Measurements from ENCODE around the gene PBXIP1. TPM values are rescaled to one million over a fixed set of nuclear protein-coding genes. Genes with fewer than 3 reads are reported as not detected.

The PBXIP1 gene
- total and polyA plus RNA-seq, 2 donors from 2014 or later = 83.9 to 115 TPM

DNA sequence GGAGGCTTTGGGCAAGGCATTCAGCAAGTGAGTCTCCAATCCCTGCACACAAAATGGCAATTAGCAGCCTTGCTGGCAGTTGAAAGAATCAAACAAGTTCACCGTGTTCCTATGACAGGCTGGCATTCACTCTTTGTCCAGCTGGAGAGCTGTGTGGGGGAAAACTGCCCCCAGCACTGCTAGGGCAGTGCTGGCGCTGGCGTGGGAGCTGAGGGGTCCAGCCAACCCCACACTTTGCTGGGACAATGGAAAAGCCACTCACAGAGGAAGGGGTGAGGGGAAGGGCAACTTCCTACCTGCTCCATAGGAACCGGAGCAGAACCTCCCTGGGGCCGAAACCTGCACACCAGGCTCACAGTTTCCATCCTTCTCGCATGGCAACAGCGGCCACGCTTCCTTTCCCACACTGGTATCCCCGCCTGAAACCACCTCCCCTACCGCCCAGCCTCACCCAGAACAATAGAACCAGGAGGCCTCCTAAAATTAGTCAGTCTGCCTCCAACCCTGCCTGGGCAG, 59.1 kb downstream of the PBXIP1 start:
- Histone ChIP-seq H3K4me1 (ENCODE audit: control insufficient read depth in 2 of 3, insufficient read depth in 2 of 3, low read depth in 1 of 3, low read length in 3 of 3) (no peaks in the 10 kb centered on the region), H3K9me3 (ENCODE audit: control insufficient read depth in 2 of 3, insufficient read depth in 1 of 3, low read length in 3 of 3) (no peaks in the 10 kb centered on the region), H3K36me3 (ENCODE audit: control insufficient read depth in 2 of 3, insufficient read depth in 3 of 3, low read length in 3 of 3) (no peaks in the 10 kb centered on the region), H3K27ac (ENCODE audit: low read depth in 2 of 2, low read length in 2 of 2) (no peak overlapping the region), H3K27me3 (ENCODE audit: control insufficient read depth, insufficient read depth, low read length) (no peaks in the 10 kb centered on the region), H3K4me3 (ENCODE audit: low read length in 3 of 3) (no peak overlapping the region), H3K9ac (ENCODE audit: low read length in 3 of 3) (no peak overlapping the region)
- DNase-seq (peak in 4 of 5 donors; percentile 26 to 52 (median 42)), FAIRE-seq (no peak)
- TF ChIP-seq, protein P1, sequence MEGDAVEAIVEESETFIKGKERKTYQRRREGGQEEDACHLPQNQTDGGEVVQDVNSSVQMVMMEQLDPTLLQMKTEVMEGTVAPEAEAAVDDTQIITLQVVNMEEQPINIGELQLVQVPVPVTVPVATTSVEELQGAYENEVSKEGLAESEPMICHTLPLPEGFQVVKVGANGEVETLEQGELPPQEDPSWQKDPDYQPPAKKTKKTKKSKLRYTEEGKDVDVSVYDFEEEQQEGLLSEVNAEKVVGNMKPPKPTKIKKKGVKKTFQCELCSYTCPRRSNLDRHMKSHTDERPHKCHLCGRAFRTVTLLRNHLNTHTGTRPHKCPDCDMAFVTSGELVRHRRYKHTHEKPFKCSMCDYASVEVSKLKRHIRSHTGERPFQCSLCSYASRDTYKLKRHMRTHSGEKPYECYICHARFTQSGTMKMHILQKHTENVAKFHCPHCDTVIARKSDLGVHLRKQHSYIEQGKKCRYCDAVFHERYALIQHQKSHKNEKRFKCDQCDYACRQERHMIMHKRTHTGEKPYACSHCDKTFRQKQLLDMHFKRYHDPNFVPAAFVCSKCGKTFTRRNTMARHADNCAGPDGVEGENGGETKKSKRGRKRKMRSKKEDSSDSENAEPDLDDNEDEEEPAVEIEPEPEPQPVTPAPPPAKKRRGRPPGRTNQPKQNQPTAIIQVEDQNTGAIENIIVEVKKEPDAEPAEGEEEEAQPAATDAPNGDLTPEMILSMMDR (IDR thresholded peaks at IDR 0.05; ENCODE audit: borderline replicate concordance, extremely low read depth, insufficient read depth) = no peak
- intact Hi-C loops (cut with DNase I) = no loop called here

DNA sequence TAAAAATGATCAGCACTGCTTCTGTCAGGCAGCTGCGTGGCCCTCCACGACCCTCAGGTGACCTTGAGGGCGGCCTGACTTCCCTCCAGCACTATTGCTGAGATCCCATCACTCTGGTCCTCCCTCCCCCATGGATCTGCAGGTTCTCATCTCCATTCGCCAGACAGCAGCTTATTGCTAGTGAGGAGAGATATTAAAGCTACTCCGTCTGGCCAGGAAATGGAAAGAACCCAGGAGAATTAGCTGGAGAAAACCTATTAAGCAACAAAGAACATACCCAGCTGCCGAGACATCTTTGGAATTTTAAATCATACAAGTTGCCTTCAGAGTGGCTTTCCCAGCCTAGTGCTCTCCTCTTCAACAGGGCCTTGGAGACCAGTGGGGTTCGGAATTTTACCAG, 60.1 kb downstream of the PBXIP1 start:
- Histone ChIP-seq H3K36me3 (ENCODE audit: control insufficient read depth in 2 of 3, insufficient read depth in 3 of 3, low read length in 3 of 3) (no peaks in the 10 kb centered on the region), H3K27ac (ENCODE audit: low read depth in 2 of 2, low read length in 2 of 2) (no peak overlapping the region), H3K9me3 (ENCODE audit: control insufficient read depth in 2 of 3, insufficient read depth in 1 of 3, low read length in 3 of 3) (no peaks in the 10 kb centered on the region), H3K4me1 (ENCODE audit: control insufficient read depth in 2 of 3, insufficient read depth in 2 of 3, low read depth in 1 of 3, low read length in 3 of 3) (no peaks in the 10 kb centered on the region), H3K4me3 (ENCODE audit: low read length in 3 of 3) (no peak overlapping the region), H3K9ac (ENCODE audit: low read length in 3 of 3) (no peak overlapping the region), H3K27me3 (ENCODE audit: control insufficient read depth, insufficient read depth, low read length) (no peaks in the 10 kb centered on the region)
- TF ChIP-seq, protein P1 (IDR thresholded peaks at IDR 0.05; ENCODE audit: borderline replicate concordance, extremely low read depth, insufficient read depth) = no peak
- intact Hi-C loops (cut with DNase I) = no loop called here
- DNase-seq (no peak), FAIRE-seq (no peak)

Small RNAs within 50 kb of the gene (microRNA-seq; reads per million reads assigned to microRNA genes)
- gene MIR4258 = not detected

Other genes with a start within 250 kb of the PBXIP1 start
- 5.6 TPM for gene KCNN3, start 85.8 kb downstream of the PBXIP1 start, total RNA-seq
- gene KCNN3, start 85.8 kb downstream of the PBXIP1 start, polyA plus RNA-seq (ENCODE audit: insufficient read depth, low read depth, low replicate concordance) = 2.6 TPM
- 42.0 TPM for gene PMVK, start 19.4 kb downstream of the PBXIP1 start, total RNA-seq
- 132 TPM for gene PMVK, start 19.4 kb downstream of the PBXIP1 start, polyA plus RNA-seq (ENCODE audit: insufficient read depth, low read depth, low replicate concordance)
- 32.8 TPM for gene PYGO2, start 5.7 kb upstream of the PBXIP1 start, total RNA-seq
- 26.9 TPM for gene PYGO2, start 5.7 kb upstream of the PBXIP1 start, polyA plus RNA-seq (ENCODE audit: insufficient read depth, low read depth, low replicate concordance)
- gene SHC1, start 14.6 kb upstream of the PBXIP1 start, total RNA-seq = 153 TPM
- 43.8 TPM for gene SHC1, start 14.6 kb upstream of the PBXIP1 start, polyA plus RNA-seq (ENCODE audit: insufficient read depth, low read depth, low replicate concordance)
- 23.1 TPM for gene CKS1B, start 18.6 kb upstream of the PBXIP1 start, total RNA-seq
- gene CKS1B, start 18.6 kb upstream of the PBXIP1 start, polyA plus RNA-seq (ENCODE audit: insufficient read depth, low read depth, low replicate concordance) = 43.1 TPM
- gene FLAD1, start 27.2 kb upstream of the PBXIP1 start, total RNA-seq = 34.1 TPM
- 37.9 TPM for gene FLAD1, start 27.2 kb upstream of the PBXIP1 start, polyA plus RNA-seq (ENCODE audit: insufficient read depth, low read depth, low replicate concordance)
- gene LENEP, start 37.5 kb upstream of the PBXIP1 start, total RNA-seq = not detected
- gene LENEP, start 37.5 kb upstream of the PBXIP1 start, polyA plus RNA-seq (ENCODE audit: insufficient read depth, low read depth, low replicate concordance) = not detected
- 68.7 TPM for gene ZBTB7B, start 46.7 kb upstream of the PBXIP1 start, total RNA-seq
- gene ZBTB7B, start 46.7 kb upstream of the PBXIP1 start, polyA plus RNA-seq (ENCODE audit: insufficient read depth, low read depth, low replicate concordance) = 20.1 TPM
- 1.4 TPM for gene DCST2, start 77.7 kb upstream of the PBXIP1 start, total RNA-seq
- gene DCST2, start 77.7 kb upstream of the PBXIP1 start, polyA plus RNA-seq (ENCODE audit: insufficient read depth, low read depth, low replicate concordance) = 0.43 TPM
- not detected for gene DCST1, start 77.7 kb upstream of the PBXIP1 start, total RNA-seq
- not detected for gene DCST1, start 77.7 kb upstream of the PBXIP1 start, polyA plus RNA-seq (ENCODE audit: insufficient read depth, low read depth, low replicate concordance)
- gene ADAM15, start 95.2 kb upstream of the PBXIP1 start, total RNA-seq = 152 TPM
- 68.4 TPM for gene ADAM15, start 95.2 kb upstream of the PBXIP1 start, polyA plus RNA-seq (ENCODE audit: insufficient read depth, low read depth, low replicate concordance)
- gene EFNA4, start 107.6 kb upstream of the PBXIP1 start, total RNA-seq = 7.6 TPM
- gene EFNA4, start 107.6 kb upstream of the PBXIP1 start, polyA plus RNA-seq (ENCODE audit: insufficient read depth, low read depth, low replicate concordance) = 11.8 TPM
- gene EFNA3, start 122.7 kb upstream of the PBXIP1 start, total RNA-seq = 1.7 TPM
- 1.2 TPM for gene EFNA3, start 122.7 kb upstream of the PBXIP1 start, polyA plus RNA-seq (ENCODE audit: insufficient read depth, low read depth, low replicate concordance)
- 133 TPM for gene EFNA1, start 171.8 kb upstream of the PBXIP1 start, total RNA-seq
- gene EFNA1, start 171.8 kb upstream of the PBXIP1 start, polyA plus RNA-seq (ENCODE audit: insufficient read depth, low read depth, low replicate concordance) = 61.1 TPM
- gene SLC50A1, start 179.8 kb upstream of the PBXIP1 start, total RNA-seq = 34.8 TPM
- gene SLC50A1, start 179.8 kb upstream of the PBXIP1 start, polyA plus RNA-seq (ENCODE audit: insufficient read depth, low read depth, low replicate concordance) = 61.8 TPM
- 84.4 TPM for gene DPM3, start 184.4 kb upstream of the PBXIP1 start, total RNA-seq
- 237 TPM for gene DPM3, start 184.4 kb upstream of the PBXIP1 start, polyA plus RNA-seq (ENCODE audit: insufficient read depth, low read depth, low replicate concordance)
- gene KRTCAP2, start 217.2 kb upstream of the PBXIP1 start, total RNA-seq = 198 TPM
- gene KRTCAP2, start 217.2 kb upstream of the PBXIP1 start, polyA plus RNA-seq (ENCODE audit: insufficient read depth, low read depth, low replicate concordance) = 351 TPM
- 2.1 TPM for gene TRIM46, start 217.8 kb upstream of the PBXIP1 start, total RNA-seq
- gene TRIM46, start 217.8 kb upstream of the PBXIP1 start, polyA plus RNA-seq (ENCODE audit: insufficient read depth, low read depth, low replicate concordance) = 0.28 TPM